GM21528 (cell line): ENCODE measurements around the gene ATM.
"Not testable (repeated sequence)": the region's sequence is repeated elsewhere in the genome, so short reads cannot be mapped to it uniquely, and the experiment has no call there.

Experiments used
- ATAC-seq: cut with Tn5 transposase; IDR thresholded peaks from one replicate; pipeline ENCODE4 v1.9.1; 2021; ENCODE audit warnings: mild to moderate bottlenecking, moderate library complexity; ENCODE audit not compliant: unreplicated experiment, low FRiP score

The ATM gene

DNA sequence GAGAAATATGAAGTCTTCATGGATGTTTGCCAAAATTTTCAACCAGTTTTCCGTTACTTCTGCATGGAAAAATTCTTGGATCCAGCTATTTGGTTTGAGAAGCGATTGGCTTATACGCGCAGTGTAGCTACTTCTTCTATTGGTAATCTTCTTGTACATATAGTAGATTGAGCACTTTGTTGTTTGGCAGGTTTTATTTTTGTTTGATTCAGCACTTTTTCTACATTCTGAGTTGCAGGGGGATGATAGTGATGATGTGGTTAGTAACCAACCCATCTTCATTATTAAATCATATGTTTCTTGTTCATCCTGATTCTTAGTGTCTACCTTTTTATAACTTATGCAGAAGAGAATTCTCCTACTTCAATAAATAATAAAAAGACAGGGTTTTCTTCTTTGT is 122.9 kb downstream of the ATM start:
- no peak for ATAC-seq

GRCh38 chr11:108346451-108346850 is 123.6 kb downstream of the ATM start:
- no peak for ATAC-seq

GRCh38 chr11:108351468-108351867 is 128.6 kb downstream of the ATM start:
- ATAC-seq, result no peak

DNA sequence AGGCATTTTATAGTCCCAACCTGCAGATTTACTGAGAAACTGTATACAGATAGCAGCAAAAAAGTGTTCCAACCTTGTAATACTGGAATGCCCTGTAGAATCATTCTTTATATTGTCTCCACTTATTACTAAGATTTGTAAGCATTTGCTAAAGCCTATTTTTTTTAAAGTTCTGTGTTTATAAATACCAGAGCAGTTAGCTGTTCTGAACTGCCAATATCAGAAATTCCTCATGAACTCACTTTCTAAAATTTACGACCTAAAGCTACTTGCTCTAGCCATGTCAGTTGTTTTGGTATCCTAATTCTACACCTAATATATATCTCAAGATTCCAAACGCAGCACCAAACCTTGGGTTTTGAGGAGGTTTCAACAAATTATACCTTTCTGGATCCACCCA is 141.3 kb downstream of the ATM start:
- ATAC-seq, result no peak

DNA sequence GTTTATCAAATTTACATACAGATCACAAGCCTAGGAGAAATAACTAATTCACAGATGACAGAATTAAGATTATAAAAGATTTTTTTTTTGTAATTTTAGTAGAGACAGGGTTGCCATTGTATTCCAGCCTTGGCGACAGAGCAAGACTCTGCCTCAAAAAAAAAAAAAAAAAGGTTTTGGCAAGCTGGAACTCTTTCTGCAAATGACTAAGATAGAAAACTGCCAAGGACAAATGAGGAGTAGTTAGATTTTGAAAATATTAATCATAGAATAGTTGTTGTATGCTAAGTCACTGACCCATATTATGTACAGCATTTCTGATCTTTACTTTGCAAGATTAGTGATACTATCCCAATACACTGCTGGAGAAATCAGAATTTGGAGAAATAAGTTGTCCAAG is 145.3 kb downstream of the ATM start:
- ATAC-seq, result no peak

DNA sequence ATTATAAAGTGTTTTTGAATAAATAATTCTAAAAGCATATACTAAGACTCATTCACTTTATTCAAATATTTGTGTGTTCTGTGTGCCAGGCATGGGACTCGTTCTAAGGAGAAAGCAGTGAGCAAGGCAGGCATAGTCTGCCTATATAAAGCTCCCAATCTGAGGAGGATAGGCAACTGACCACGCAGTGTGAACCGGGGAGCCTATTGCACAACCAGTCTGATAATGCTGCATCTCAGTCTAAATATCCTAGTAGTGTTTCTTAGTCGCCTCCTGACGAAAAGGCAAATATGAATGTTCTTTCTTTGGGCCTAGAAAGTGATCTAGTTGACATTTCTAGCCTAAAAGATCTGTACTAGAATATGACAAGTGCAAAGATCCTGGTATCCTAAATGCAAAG is 146.2 kb downstream of the ATM start:
- ATAC-seq, result no peak

DNA sequence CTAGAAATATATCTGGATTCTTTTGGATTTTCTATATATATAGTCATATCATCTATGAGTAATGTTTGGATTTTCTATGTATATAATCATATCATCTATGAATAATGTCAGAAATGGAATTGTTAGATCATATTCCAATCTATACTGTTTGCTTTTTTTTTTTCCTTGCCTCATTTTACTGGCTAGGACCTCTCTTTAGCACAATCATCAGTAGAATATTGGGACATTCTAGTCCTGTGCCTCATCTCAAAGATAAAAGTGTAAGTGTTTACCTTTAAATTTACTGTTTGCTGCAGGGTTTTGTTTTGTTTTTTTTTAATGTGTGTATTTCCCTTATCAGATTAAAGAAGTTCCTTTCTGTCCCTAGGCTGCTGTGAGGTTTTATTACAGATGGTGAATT is 147.4 kb downstream of the ATM start:
- no peak for ATAC-seq

GRCh38 chr11:108370990-108371389 is 148.1 kb downstream of the ATM start:
- no peak for ATAC-seq

DNA sequence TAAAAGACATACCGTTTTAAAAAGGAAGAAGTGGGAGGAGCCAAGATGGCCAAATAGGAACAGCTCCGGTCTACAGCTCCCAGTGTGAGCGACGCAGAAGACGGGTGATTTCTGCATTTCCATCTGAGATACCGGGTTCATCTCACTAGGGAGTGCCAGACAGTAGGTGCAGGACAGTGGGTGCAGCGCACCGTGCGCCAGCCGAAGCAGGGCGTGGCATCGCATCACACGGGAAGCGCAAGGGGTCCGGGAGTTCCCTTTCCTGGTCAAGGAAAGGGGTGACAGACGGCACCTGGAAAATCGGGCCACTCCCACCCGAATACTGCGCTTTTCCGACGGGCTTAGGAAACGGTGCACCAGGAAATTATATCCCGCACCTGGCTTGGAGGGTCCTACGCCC is 150.6 kb downstream of the ATM start:
- ATAC-seq, result not testable (repeated sequence)

- no peak for ATAC-seq
Observed at GRCh38 chr11:108388576-108388975, 165.7 kb downstream of the ATM start.

GRCh38 chr11:108392353-108392752 is 169.5 kb downstream of the ATM start:
- no peak for ATAC-seq

DNA sequence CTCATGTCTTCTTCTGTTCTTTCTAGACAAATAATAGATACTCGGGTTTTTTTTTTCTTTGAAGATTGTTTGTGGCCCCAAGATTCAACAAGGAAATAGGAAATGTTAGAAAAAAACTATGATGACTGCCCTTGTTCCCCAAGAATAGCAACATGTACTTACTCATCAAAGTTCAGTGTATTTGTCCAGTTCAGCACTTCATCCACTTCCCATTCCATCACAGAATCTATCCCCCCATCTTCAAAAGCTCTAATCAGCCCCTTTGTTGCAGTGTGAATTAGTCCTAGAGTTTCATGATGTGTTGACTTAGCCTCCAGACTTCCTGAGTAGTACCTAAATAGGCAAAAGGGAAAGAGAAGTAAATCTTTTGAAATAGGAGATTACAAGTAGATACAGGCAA is 170.2 kb downstream of the ATM start:
- no peak for ATAC-seq

DNA sequence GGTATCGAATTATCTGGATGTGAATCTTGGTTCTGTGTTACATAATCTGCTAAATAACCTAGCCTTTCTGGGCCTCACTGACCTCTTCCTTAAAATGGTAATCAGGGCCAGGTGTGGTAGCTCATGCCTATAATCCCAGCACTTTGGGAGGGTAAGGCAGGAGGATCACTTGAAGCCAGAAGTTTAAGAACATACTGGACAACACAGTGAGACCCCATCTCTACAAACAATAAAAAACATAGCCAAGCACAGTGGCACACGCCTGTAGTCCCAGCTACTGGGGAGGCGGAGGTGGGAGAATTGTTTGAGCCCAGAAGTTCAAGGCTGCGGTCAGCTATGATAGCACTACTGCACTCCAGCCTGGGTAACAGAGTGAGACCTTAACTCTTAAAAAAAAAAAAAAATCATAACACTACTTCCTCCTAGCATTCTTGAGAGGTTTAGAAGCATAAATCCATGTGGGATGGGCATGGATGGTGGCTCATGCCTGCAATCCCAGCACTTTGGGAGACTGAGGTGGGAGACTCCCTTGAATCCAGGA is 171.9 kb downstream of the ATM start:
- ATAC-seq, result no peak

DNA sequence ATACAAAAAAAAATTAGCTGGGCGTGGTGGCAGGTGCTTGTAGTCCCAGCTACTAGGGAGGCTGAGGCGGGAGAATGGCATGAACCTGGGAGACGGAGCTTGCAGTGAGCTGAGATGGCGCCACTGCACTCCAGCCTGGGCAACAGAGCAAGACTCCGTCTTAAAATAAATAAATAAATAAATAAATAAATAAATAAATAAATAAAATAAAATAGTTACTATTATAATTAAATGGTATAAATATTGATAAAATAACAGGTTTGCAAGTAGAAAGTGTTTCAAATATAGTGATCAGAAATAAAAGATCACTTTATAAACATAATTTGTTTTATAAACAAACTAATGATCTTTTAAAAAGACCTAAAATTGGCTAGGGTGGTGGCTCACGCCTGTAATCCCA is 173.8 kb downstream of the ATM start:
- not testable (repeated sequence) for ATAC-seq

DNA sequence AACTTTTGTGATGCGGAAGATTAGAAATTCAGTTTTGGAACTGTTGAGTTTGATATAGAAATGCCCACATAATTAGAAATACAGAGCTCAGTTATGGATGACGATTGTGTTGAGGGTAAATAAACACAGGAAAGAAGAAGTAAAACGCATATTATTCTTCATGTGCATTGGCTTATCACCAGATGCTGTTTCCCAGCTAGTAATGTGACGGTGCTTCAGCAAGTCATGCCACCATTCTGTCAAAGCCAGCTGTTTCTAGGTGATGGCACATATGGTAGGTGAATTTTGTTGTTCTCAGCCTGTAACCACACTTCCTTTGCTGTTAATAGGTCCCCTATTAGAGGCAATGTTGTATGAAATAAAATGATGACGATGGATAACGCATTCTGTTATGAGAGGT is 175.6 kb downstream of the ATM start:
- ATAC-seq, result no peak

DNA sequence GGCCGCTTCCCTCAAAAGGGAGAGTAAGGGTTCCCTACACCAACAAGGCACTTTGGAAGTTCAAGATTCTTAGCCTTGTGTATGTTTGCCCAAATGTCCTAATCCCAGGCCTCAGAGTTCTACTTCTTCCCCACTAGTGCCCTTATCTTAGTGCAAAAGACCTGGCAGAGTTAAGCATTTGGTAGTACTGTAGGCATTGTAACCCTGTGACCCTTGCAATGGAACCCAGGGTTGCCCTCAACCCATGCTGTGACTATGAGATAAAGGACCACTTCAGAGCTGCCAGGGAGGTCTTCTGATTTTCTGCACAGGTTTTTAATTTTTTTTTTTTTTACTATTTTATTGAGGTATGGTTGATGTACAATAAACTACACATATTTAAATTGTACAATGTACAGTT is 179.4 kb downstream of the ATM start:
- no peak for ATAC-seq

- ATAC-seq, result no peak
Observed at GRCh38 chr11:108403052-108403451, 180.2 kb downstream of the ATM start.

- no peak for ATAC-seq
Observed at GRCh38 chr11:108405706-108406105, 182.8 kb downstream of the ATM start.

- ATAC-seq, result no peak
Observed at GRCh38 chr11:108414958-108415357, 192.1 kb downstream of the ATM start.

DNA sequence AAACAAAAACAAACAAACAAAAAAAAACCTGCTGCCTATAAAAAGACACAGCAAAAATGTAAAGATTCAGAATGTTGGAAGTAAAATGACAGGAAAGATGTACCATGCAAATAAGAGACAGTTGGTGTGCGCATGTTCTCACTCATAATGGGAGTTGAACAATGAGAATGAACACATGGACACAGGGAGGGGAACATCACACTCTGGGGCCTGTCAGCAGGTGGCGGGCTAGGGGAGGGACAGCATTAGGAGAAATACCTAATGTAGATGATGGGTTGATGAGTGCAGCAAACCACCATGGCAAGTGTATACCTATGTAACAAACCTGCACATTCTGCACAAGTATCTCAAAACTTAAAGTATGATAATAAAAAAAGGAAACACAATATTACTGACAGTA is 194.7 kb downstream of the ATM start:
- not testable (repeated sequence) for ATAC-seq
